ENCODE results near the gene ADAMTSL5. TPM values are rescaled to one million over a fixed set of nuclear protein-coding genes. Genes with fewer than 3 reads are reported as not detected.

Gene ADAMTSL5
- total and polyA plus RNA-seq, 9 of the 15 experiments (the other 6 are each of a cell fraction or from before 2014, with no cell fraction given): 1.0 to 11.6 (median 4.1) TPM

- DNase-seq (ENCODE audit: extremely low read depth in 1 of 4, low spot score in 3 of 4) (peak in 3 of 4 experiments; percentile 14 to 58 (median 57)), ATAC-seq (no peak), FAIRE-seq (peak; percentile 85)
- 7% methylated on average over 34 of the region's 49 CpGs for WGBS (ENCODE audit: insufficient coverage, low coverage, missing lambda C conversion rate)
- H3K79me2 ChIP-seq (ENCODE audit: control insufficient read depth, insufficient read depth, low read length): no peaks in the 10 kb centered on the region
- no peak overlapping the region; the same call in 2 of the 3 replicates for H3K27ac ChIP-seq (ENCODE audit: extremely low read depth, low read depth, low read length)
- H3K9ac ChIP-seq (ENCODE audit: insufficient read depth in 1 of 2, low read depth in 2 of 2, low read length in 2 of 2): peak overlapping the region in 1 of 2 experiments; percentile 86; a peak in 2 of 4 replicates
- peak overlapping the region; percentile 35 for H3K4me2 ChIP-seq (ENCODE audit: insufficient read depth, low read length)
- peak overlapping the region; percentile 24 for H3K4me3 ChIP-seq
- no peaks in the 10 kb centered on the region for H3K36me3 ChIP-seq (ENCODE audit: control insufficient read depth, insufficient read depth, low read length)
- H3K9me3 ChIP-seq (replicated peaks; ENCODE audit: control insufficient read depth, insufficient read depth, low read depth, low read length): no peaks in the 10 kb centered on the region
- H3K27me3 ChIP-seq (ENCODE audit: control insufficient read depth in 2 of 2, insufficient read depth in 2 of 2, low read length in 2 of 2): peaks cover 15 to 33% of the 10 kb centered on the region in 2 experiments; a peak in 4 of 5 replicates
- peaks cover 3 to 56% of the 10 kb centered on the region in 2 experiments; a peak in 3 of 5 replicates for H3K4me1 ChIP-seq (replicated peaks in 1 of 2; ENCODE audit: control insufficient read depth in 2 of 2, insufficient read depth in 2 of 2, low read length in 2 of 2)
- intact Hi-C loops (cut with micrococcal nuclease): no loop called here
- H2AFZ ChIP-seq (ENCODE audit: low read depth, low read length): no peak overlapping the region
- ChIA-PET CTCF (ENCODE audit: low intra/inter-chr PET ratio) (interaction anchor here (0.6 kb wide), 2 partner anchors 101 to 243 kb away, joined by 4 read pairs; no protein-coding TSS in a partner anchor), POLR2A (interaction anchor here (0.6 kb wide), 1 partner anchor 126 kb away, joined by 3 read pairs; no protein-coding TSS in a partner anchor)
- H3K9me1 ChIP-seq (ENCODE audit: control insufficient read depth, insufficient read depth, low read length): no peaks in the 10 kb centered on the region
- no TSS peak for BruUV-seq (replicated peaks)
- peaks cover 11% of the 10 kb centered on the region for H4K20me1 ChIP-seq (replicated peaks; ENCODE audit: control insufficient read depth, insufficient read depth, low read length)
- in situ Hi-C loops (cut with MboI): no loop called here
- 0 out of 2 replicates have a peak, but pooled peaks have one; percentile 54 for TF ChIP-seq OTX1 (CRISPR knock-in tag; IDR thresholded peaks at IDR 0.05)
- TF ChIP-seq NCOA2 (IDR thresholded peaks at IDR 0.05; ENCODE audit: partially characterized antibody in 2 of 2): no peak
- no peak for TF ChIP-seq GABPB1 (CRISPR knock-in tag; IDR thresholded peaks at IDR 0.05)
- TF ChIP-seq CHD7 (IDR thresholded peaks at IDR 0.05; ENCODE audit: low read depth, low read length): no peak
- no peak for TF ChIP-seq ZNF24 (IDR thresholded peaks at IDR 0.05)
- 0 out of 2 replicates have a peak, but pooled peaks have one; percentile 31 for TF ChIP-seq EGR1 (conservative IDR thresholded peaks at IDR 0.05)
- TF ChIP-seq KLF13 (tag; IDR thresholded peaks at IDR 0.05; ENCODE audit: borderline replicate concordance, low read depth): no peak
- no peak for TF ChIP-seq MTA1 (IDR thresholded peaks at IDR 0.05; ENCODE audit: borderline replicate concordance)
- no peak for TF ChIP-seq KLF1 (tag; IDR thresholded peaks at IDR 0.05)
- TF ChIP-seq ATF4 (CRISPR knock-in tag; IDR thresholded peaks at IDR 0.05): no peak
Measured at GRCh38 chr19:1524287-1524971, 11.6 kb upstream of the ADAMTSL5 start.
